Right ventricle myocardium superior (tissue), 1 donor: Measurements from ENCODE around the gene NCOR2. TPM values are rescaled to one million over a fixed set of nuclear protein-coding genes. Genes with fewer than 3 reads are reported as not detected.

Source experiments
- ATAC-seq: fragments of 200-7000 bp; cut with Tn5 transposase; one replicate; pipeline ENCODE4 v1.9.1; 2020; ENCODE audit warnings: mild to moderate bottlenecking; ENCODE audit not compliant: poor library complexity
- DNase-seq: peaks from one replicate; pipeline ENCODE4 v3.0.0-alpha.2; 2020
- intact Hi-C: fragments of 100-400 bp; cut with DNase I; formaldehyde crosslinking; loops from one replicate; pipeline ENCODE4 v1.11.2; 2022
- total RNA-seq: library from RNA; stranded (reverse); fragmentation: NEBNext Ultra II Directional; extraction: Animal tissue kit (Norgen Biotek cat#: 25700); gene quantifications from one replicate; pipeline ENCODE4 v1.2.1, GENCODE V29; 2021
- donor health status: DM: no; HTN: yes; CAD: no; lungs with severe emphysema.

Gene NCOR2
- total RNA-seq, 1 donor from 2014 or later, result 133 TPM

GRCh38 chr12:124554429-124555029 lies 12.9 kb downstream of the NCOR2 start:
- ATAC-seq (peak; percentile 75), DNase-seq (no peak)
- intact Hi-C loops, result loop anchor here (5.0 kb wide), 1 partner anchor 32 kb away; no protein-coding TSS in a partner anchor

DNA sequence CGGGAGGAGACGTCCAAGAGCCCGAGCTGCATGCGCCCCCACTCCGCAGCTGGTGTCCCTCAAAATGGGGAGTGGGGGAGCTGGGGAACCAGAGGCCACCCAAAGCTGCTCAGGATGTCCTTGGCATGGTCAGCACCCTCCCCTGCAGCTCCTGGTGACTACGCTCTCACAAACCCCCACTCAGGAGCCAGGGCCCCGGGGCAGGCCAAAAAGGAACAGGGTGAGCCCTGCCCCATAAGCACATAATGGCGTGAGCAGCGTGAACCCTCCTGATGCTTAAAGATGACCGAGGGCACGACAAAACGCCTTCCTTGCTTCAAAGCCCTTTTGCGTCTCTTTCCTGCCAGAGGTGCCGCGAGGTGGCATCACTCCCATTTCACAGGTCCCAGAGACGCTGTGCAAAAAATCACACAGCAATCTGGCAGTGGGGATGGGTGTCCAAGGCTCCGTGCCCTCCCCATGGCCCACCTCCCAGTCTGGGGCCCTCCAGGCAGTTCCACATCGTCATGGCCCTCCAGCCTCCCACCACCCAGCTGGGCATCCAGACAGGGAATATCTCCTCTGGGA lies 13.5 kb downstream of the NCOR2 start:
- intact Hi-C loops, result no loop called here
- DNase-seq, result no peak
- ATAC-seq, result no peak

DNA sequence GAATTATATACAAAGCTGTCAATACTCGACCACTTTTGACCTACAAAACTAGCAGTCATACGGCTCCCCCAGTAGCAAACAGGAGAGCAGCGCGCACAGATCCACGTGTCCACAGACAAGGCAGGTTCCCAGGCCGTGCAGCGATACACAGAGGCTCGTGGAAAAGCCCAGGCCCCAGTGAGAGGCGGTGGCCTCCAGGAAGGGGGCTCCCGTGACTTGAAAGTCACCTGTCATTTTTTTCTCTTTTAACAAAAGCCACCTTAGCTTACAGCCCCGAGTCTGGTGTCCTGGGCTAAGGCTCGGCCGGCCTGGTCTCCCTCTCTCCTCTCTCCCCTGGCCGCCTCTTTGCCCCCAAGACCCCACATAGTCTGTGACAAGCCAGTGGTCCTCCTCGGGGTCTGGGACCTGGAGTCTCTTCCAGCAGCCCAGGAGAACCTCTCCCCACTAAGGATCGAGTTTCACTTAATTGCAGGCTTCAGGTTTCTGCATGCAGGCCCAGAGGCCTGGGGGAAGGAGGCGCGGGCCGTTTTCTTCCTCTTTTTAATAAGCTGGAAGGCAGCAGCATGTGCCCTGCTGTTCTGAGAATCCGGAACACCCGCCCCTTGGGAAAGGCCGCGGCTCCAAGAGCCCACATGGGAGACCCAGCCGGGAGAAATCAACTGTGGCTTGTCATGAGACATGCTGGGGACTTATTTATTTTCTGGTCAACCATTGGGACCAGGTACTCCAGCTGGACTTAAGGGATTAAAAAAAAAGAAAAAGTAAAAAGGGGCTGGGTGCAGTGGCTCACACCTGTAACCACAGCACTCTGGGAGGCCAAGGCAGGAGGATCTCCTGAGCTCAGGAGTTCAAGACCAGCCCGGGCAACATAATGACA lies 15.9 kb downstream of the NCOR2 start:
- DNase-seq (peak; percentile 84), ATAC-seq (peak; percentile 21)
- intact Hi-C loops, result no loop called here

GRCh38 chr12:124550123-124551089 lies 17.0 kb downstream of the NCOR2 start:
- intact Hi-C loops, result no loop called here
- no peak for DNase-seq
- no peak for ATAC-seq

- DNase-seq, result no peak
- ATAC-seq, result no peak
- intact Hi-C loops, result no loop called here
Measured at GRCh38 chr12:124549629-124550028, 17.8 kb downstream of the NCOR2 start.

- ATAC-seq (peak; percentile 17), DNase-seq (no peak)
- intact Hi-C loops, result no loop called here
Measured at GRCh38 chr12:124548854-124549378, 18.5 kb downstream of the NCOR2 start.

DNA sequence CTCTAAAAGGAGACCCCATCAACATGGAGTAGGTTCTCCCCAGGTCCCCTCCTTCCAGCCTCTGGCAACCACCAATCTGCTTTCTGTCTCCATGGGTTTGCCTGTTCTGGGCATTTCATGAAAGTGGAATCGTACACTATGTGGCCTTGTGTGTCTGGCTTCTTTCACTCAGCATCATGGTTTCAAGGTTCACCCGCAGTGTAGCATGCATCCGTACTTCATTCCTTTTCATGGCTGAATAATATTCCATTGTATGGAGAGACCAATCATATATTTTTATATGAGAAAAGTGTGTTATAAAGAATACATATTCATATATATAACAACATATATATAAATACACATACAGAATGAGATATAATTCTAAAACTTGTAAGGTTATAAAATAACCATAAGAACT lies 19.8 kb downstream of the NCOR2 start:
- no peak for DNase-seq
- ATAC-seq, result no peak
- intact Hi-C loops, result no loop called here

DNA sequence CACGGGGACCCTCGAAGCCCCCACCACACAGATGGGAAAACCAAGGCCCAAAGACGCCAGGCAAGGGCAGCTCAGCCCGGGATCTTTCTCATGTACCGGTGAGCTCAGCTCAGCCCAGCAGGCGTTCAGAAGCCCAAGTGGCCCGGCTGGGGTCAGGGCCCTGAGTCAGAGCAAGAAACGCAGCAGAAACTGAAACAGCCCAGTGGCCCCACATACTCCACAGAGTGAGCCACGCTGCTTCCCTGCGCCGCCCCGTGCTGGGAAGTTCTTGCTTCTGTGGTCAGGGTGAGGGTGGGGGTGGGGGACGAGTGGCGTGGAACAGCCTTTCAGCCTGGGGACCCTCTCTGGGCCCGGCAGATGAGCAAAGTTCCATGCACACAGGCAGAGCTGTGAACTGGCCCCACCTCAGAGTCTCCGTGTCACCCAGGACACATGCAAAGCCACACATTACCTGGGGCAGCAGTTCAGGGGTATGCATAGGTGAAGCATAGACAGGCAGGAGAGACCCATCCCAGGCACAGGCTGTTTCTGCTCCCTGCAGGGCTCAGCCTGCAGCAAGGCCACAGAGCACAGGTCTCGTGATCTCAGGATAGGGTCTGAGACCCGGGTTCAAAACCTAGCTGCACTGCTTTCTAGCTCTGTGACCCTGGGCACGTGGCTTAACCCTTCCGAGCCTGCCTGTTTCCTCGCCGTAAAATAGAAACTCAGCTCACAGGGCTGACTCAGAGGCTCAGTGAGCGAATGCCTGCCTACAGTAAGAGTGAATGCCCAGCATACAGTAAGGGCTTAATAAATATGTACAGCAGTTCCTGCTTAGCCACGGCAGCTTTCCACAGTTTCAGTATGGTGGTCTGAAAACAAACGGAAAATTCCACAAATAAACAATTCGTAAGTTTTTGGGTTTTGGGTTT lies 21.6 kb downstream of the NCOR2 start:
- ATAC-seq (no peak), DNase-seq (no peak)
- intact Hi-C loops, result no loop called here

DNA sequence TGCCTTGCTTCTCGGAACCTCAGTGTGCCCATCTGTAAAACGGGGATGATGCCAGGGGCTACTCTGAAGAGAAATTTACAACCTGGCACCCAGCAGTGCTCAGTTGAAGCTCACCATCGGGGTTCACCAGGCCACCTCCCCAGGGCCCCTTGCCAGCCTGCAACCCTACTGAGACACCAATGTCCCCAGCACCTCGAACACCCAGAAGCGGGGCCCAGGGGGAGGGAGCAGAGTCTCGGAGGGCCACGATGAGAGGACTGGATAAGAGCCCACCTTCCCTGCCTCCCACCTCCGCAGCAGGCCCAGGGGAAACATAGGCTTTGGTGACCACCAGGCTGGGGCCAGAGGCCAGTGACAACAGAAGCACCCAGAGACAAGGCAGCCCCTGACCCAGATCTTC lies 22.4 kb downstream of the NCOR2 start:
- intact Hi-C loops, result no loop called here
- DNase-seq, result no peak

GRCh38 chr12:124544311-124544970 lies 23.0 kb downstream of the NCOR2 start:
- DNase-seq (no peak), ATAC-seq (no peak)
- intact Hi-C loops, result no loop called here

More for the DNA sequence above, 22.4 kb downstream of the NCOR2 start:
- no peak for ATAC-seq

DNA sequence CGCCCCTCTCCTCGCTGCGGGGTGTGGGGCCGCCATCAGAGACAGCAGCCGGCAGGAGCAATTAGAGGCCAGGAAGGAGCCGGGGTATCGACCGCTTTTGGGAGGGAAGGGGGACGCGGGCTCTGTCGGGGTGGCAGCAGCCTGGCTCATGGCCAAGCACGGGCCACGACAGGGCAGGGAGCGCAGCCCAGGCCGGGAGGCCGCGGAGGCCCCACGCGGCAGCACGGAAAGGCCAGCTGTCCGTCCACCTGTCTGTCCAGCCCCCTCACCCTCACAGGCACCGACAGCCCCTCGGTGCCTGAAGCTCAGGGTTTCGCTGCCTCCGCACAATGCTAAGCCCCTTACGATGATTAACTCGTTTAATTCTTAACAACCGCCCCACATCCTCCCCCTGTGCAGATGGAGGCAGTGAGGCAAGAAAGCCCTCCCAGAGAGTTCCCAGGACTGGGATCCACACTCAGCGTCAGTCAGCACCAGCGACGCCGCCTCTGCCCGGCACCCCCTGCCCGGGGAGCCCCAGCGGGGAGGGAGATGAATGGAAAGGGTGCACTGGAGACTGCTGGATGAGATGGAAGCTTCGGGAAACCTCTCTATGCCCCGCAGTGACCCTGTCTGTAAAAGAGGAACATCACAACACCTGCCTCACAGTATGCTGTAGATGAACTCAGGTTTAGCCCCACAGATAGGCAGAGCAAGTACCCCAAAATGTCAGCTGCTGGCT lies 23.7 kb downstream of the NCOR2 start:
- intact Hi-C loops, result no loop called here
- ATAC-seq, result peak; percentile 2
- no peak for DNase-seq

DNA sequence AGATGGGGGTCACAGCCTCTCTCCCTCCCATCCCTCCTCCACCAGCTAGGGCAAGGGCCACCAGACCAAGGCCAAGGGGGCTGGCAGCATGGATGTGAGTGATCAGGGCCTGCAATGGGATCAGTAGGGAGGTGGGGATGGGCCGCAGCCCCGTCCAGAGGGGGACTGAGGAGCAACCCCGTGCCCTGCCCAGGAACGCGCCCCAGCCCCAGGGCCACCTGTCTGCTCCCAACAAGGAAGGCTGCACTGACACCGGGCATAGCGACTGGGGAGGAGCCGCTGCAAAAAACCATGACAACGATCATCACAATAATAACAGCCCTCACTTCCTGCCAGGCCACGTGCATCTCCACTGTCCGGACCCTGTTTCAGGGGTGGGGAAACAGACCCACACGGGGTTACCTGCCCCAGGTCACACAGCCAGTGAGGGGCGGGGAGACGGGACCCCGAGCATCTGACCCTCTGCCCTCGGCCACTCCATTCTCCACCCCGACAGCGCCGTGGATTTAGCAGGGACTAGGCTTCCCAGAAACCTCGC lies 24.3 kb downstream of the NCOR2 start:
- ATAC-seq, result peak; percentile 21
- no peak for DNase-seq
- intact Hi-C loops, result no loop called here

DNA sequence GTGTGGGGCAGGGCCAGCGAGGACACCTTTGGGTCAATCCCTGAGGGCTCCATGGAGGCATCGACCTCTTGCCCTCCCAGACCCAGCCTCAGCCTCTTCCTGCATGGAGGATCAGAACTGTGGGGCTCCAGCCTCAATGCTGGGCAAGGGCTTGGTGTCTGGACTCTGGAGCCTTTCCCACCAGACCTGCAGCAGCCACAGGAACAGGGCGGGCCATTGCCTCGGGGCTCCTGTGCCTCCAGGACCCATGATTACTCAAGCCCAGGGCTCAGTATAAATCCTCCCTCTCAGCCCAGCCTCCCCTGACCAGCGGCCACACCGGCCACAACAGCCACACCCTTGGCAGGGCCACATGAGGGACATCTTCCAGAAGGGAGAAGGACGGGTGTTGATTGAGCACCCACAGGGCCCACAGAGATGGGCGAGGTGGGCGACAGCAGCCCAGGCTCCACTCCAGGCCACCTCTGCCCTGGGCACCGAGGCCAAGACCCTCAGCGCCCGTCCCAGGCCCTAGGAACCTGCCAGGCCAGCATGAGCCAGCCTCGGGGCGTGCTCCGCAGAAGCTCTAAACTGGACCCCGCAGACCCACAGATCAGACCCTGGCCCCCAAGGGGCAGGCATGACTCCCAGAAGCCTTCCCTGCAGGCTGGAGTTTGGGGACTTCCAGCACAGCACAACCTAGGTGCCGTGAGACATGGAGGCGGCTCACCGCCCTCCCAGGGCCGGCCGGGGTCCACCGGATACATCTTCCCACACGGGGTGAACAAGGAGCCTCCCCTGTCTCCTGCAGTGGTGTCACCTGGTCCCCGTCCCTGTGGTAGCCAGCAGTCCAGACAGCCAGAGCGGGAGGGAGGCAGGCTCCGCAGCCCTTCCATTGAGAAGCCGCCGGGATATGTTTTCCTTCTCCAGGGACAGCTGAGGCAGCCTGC lies 25.1 kb downstream of the NCOR2 start:
- ATAC-seq (no peak), DNase-seq (no peak)
- intact Hi-C loops, result no loop called here

DNA sequence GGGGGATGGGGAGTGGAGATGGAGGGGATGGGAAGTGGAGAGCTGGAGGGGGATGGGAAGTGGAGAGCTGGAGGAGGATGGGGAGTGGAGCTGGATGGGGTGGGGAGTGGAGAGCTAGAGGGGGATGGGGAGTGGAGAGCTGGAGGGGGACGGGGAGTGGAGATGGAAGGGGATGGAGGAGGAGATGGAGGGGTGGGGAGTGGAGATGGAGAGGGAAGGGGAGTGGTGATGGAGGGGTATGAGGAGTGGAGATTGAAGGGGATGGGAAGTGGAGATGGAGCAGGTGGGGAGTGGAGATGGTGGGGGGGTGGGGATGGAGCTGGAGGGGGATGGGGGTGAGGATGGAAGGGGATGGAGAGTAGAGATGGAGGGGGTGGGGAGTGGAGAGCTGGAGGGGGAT lies 26.1 kb downstream of the NCOR2 start:
- DNase-seq, result no peak
- ATAC-seq, result no peak

More for the DNA sequence above, 26.1 kb downstream of the NCOR2 start:
- intact Hi-C loops, result no loop called here
